WTC11 (cell line): ENCODE measurements around the gene CYP27B1. TPM values are rescaled to one million over a fixed set of nuclear protein-coding genes. Genes with fewer than 3 reads are reported as not detected.

Source experiments
- ATAC-seq: fragments of 200-7000 bp; cut with Tn5 transposase; 2 replicates; pipeline ENCODE4 v1.10.0; 2021; ENCODE audit warnings: mild to moderate bottlenecking, moderate library complexity
- CTCF ChIA-PET: fragments of 300-600 bp; sonication (Branson Sonifier 250); formaldehyde crosslinking; loops from one replicate; lab custom pipeline; 2021; ENCODE audit warnings: antibody characterized with exemption; lab: Charles Lee
- POLR2A ChIA-PET: fragments of 350-600 bp; sonication (Branson Sonifier 250); formaldehyde crosslinking; loops from one replicate; lab custom pipeline; 2021; ENCODE audit warnings: antibody characterized with exemption; lab: Charles Lee
- DNase-seq: peaks from one replicate; pipeline ENCODE4 v3.0.0; 2021; ENCODE audit warnings: low spot score
- H3K27ac Mint-ChIP-seq: 2 replicates; pipeline ENCODE4 v1.8.0; 2021; ENCODE audit warnings: mixed read lengths
- H3K27me3 Mint-ChIP-seq: 2 replicates; pipeline ENCODE4 v1.8.0; 2021; ENCODE audit warnings: low read depth, mild to moderate bottlenecking, moderate library complexity, mixed read lengths
- H3K36me3 Mint-ChIP-seq: 2 replicates; pipeline ENCODE4 v1.8.0; 2021; ENCODE audit warnings: mixed read lengths
- H3K4me1 Mint-ChIP-seq: 2 replicates; pipeline ENCODE4 v1.8.0; 2022; ENCODE audit warnings: mixed read lengths
- H3K4me3 Mint-ChIP-seq: 2 replicates; pipeline ENCODE4 v1.8.0; 2021; ENCODE audit warnings: mild to moderate bottlenecking, moderate library complexity, mixed read lengths
- H3K9me3 Mint-ChIP-seq: 2 replicates; pipeline ENCODE4 v1.8.0; 2021; ENCODE audit warnings: mixed read lengths
- CBFB ChIP-seq: sonication (generic); formaldehyde crosslinking; IDR thresholded peaks from 2 replicates; pipeline ENCODE4 v1.8.1; 2022; ENCODE audit warnings: mild to moderate bottlenecking, low read depth, missing genetic modification reagents
- EMX1 ChIP-seq: fragments of 250-450 bp; sonication (Bioruptor Pico); IDR thresholded peaks from 2 replicates; pipeline ENCODE4 v1.8.0; 2021; ENCODE audit warnings: mild to moderate bottlenecking
- JUN ChIP-seq: sonication (generic); formaldehyde crosslinking; IDR thresholded peaks from 2 replicates; pipeline ENCODE4 v1.8.0; 2023; ENCODE audit warnings: mild to moderate bottlenecking, missing genetic modification reagents
- KAT7 ChIP-seq: sonication (generic); formaldehyde crosslinking; IDR thresholded peaks from 2 replicates; pipeline ENCODE4 v1.8.1; 2023; ENCODE audit warnings: missing genetic modification reagents, mild to moderate bottlenecking, borderline replicate concordance
- NFATC4 ChIP-seq: fragments of 250-450 bp; sonication (Bioruptor Pico); IDR thresholded peaks from 2 replicates; pipeline ENCODE4 v1.9.0; 2021; ENCODE audit warnings: mild to moderate bottlenecking
- NFYB ChIP-seq: sonication (generic); formaldehyde crosslinking; conservative IDR thresholded peaks from 2 replicates; pipeline ENCODE4 v1.8.0; 2022; ENCODE audit warnings: low read depth, missing genetic modification reagents
- NR1H2 ChIP-seq: sonication (generic); formaldehyde crosslinking; IDR thresholded peaks from 2 replicates; pipeline ENCODE4 v1.9.0; 2021; ENCODE audit warnings: mild to moderate bottlenecking, moderate library complexity, missing genetic modification reagents
- OVOL2 ChIP-seq: fragments of 250-450 bp; sonication (Bioruptor Pico); IDR thresholded peaks from 2 replicates; pipeline ENCODE4 v1.9.0; 2021; ENCODE audit warnings: mild to moderate bottlenecking, borderline replicate concordance
- PRDM15 ChIP-seq: sonication (generic); formaldehyde crosslinking; IDR thresholded peaks from 2 replicates; pipeline ENCODE4 v1.8.0; 2022; ENCODE audit warnings: missing genetic modification reagents
- PREB ChIP-seq: sonication (generic); formaldehyde crosslinking; IDR thresholded peaks from 2 replicates; pipeline ENCODE4 v1.8.1; 2022; ENCODE audit warnings: mild to moderate bottlenecking, missing genetic modification reagents, moderate library complexity, borderline replicate concordance
- PRRX2 ChIP-seq: fragments of 250-450 bp; sonication (Bioruptor Pico); IDR thresholded peaks from 2 replicates; pipeline ENCODE4 v1.8.0; 2021; ENCODE audit warnings: mild to moderate bottlenecking
- SP1 ChIP-seq: sonication (generic); formaldehyde crosslinking; conservative IDR thresholded peaks from 2 replicates; pipeline ENCODE4 v1.8.1; 2022; ENCODE audit warnings: missing genetic modification reagents
- TCF7 ChIP-seq: sonication (generic); formaldehyde crosslinking; IDR thresholded peaks from 2 replicates; pipeline ENCODE4 v1.8.0; 2022; ENCODE audit warnings: mild to moderate bottlenecking, low read depth, missing genetic modification reagents, moderate library complexity
- TP53 ChIP-seq: sonication (generic); formaldehyde crosslinking; IDR thresholded peaks from 2 replicates; pipeline ENCODE4 v1.8.1; 2023; ENCODE audit warnings: mild to moderate bottlenecking, missing genetic modification reagents
- ZBTB21 ChIP-seq: sonication (generic); formaldehyde crosslinking; IDR thresholded peaks from 2 replicates; pipeline ENCODE4 v1.8.1; 2023; ENCODE audit warnings: mild to moderate bottlenecking, missing genetic modification reagents, borderline replicate concordance
- ZNF671 ChIP-seq: fragments of 250-450 bp; sonication (Bioruptor Pico); IDR thresholded peaks from 2 replicates; pipeline ENCODE4 v1.8.0; 2021; ENCODE audit warnings: mild to moderate bottlenecking
- total RNA-seq: library from RNA; stranded (reverse); gene quantifications from 3 replicates; pipeline ENCODE4 v1.2.3, GENCODE V29; 2021
- TF ChIP-seq, protein P1 (sequence below): sonication (generic); formaldehyde crosslinking; IDR thresholded peaks from 2 replicates; pipeline ENCODE4 v1.8.1; 2023; ENCODE audit warnings: mild to moderate bottlenecking, missing genetic modification reagents, moderate library complexity
- TF ChIP-seq, protein P2 (sequence below): fragments of 250-450 bp; sonication (Bioruptor Pico); IDR thresholded peaks from 2 replicates; pipeline ENCODE4 v1.9.0; 2021; ENCODE audit warnings: mild to moderate bottlenecking
- TF ChIP-seq, protein P3 (sequence below): sonication (generic); formaldehyde crosslinking; IDR thresholded peaks from 2 replicates; pipeline ENCODE4 v1.8.0; 2022; ENCODE audit warnings: mild to moderate bottlenecking, missing genetic modification reagents

CYP27B1 gene
- total RNA-seq, 1 experiment from 2014 or later, result 2.1 TPM

- peak within 1 kb of the TSS; percentile 75 for H3K4me3 Mint-ChIP-seq
- CTCF ChIA-PET, result interaction anchor here (1.0 to 6.6 kb wide), 6 partner anchors 9 to 155 kb away, joined by 3 to 146 read pairs (median 8); no protein-coding TSS in a partner anchor
- peaks cover 95% of the 10 kb centered on the region for H3K27me3 Mint-ChIP-seq
- peak; percentile 31 for ATAC-seq
- peak; percentile 70 for DNase-seq
- H3K36me3 Mint-ChIP-seq, result no peaks in the 10 kb centered on the region
- TF ChIP-seq OVOL2 (CRISPR knock-in tag), result no peak
- TF ChIP-seq, protein P1, sequence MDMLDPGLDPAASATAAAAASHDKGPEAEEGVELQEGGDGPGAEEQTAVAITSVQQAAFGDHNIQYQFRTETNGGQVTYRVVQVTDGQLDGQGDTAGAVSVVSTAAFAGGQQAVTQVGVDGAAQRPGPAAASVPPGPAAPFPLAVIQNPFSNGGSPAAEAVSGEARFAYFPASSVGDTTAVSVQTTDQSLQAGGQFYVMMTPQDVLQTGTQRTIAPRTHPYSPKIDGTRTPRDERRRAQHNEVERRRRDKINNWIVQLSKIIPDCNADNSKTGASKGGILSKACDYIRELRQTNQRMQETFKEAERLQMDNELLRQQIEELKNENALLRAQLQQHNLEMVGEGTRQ (CRISPR knock-in tag), result 0 out of 2 replicates have a peak, but pooled peaks have one; percentile 23
- TF ChIP-seq ZBTB21 (CRISPR knock-in tag), result peak; percentile 82; the same call in 1 of the 2 replicates
- TF ChIP-seq PREB (CRISPR knock-in tag), result no peak
- TF ChIP-seq CBFB, result no peak
- TF ChIP-seq PRDM15 (CRISPR knock-in tag), result peak; percentile 98
- no peak for TF ChIP-seq PRRX2 (CRISPR knock-in tag)
- no peak for TF ChIP-seq NFYB
- TF ChIP-seq EMX1 (CRISPR knock-in tag), result no peak
- TF ChIP-seq KAT7 (CRISPR knock-in tag), result no peak
- TF ChIP-seq, protein P2, sequence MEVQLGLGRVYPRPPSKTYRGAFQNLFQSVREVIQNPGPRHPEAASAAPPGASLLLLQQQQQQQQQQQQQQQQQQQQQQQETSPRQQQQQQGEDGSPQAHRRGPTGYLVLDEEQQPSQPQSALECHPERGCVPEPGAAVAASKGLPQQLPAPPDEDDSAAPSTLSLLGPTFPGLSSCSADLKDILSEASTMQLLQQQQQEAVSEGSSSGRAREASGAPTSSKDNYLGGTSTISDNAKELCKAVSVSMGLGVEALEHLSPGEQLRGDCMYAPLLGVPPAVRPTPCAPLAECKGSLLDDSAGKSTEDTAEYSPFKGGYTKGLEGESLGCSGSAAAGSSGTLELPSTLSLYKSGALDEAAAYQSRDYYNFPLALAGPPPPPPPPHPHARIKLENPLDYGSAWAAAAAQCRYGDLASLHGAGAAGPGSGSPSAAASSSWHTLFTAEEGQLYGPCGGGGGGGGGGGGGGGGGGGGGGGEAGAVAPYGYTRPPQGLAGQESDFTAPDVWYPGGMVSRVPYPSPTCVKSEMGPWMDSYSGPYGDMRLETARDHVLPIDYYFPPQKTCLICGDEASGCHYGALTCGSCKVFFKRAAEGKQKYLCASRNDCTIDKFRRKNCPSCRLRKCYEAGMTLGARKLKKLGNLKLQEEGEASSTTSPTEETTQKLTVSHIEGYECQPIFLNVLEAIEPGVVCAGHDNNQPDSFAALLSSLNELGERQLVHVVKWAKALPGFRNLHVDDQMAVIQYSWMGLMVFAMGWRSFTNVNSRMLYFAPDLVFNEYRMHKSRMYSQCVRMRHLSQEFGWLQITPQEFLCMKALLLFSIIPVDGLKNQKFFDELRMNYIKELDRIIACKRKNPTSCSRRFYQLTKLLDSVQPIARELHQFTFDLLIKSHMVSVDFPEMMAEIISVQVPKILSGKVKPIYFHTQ (CRISPR knock-in tag), result no peak
- peak; percentile 49; the same call in 1 of the 2 replicates for TF ChIP-seq SP1
- no peaks in the 10 kb centered on the region for H3K9me3 Mint-ChIP-seq
- POLR2A ChIA-PET, result interaction anchor here (0.6 kb wide), 1 partner anchor 194 kb away, joined by 4 read pairs; no protein-coding TSS in a partner anchor
- peaks cover 28% of the 10 kb centered on the region for H3K4me1 Mint-ChIP-seq
- no peak within 1 kb of the TSS for H3K27ac Mint-ChIP-seq
Observed at GRCh38 chr12:57738661-57739237, 28.1 kb downstream of the CYP27B1 start, which contains the start of gene AGAP2. AGAP2 (minus strand) TSS chr12:57738742; CDS start chr12:57738246, 496 bp downstream.

DNA sequence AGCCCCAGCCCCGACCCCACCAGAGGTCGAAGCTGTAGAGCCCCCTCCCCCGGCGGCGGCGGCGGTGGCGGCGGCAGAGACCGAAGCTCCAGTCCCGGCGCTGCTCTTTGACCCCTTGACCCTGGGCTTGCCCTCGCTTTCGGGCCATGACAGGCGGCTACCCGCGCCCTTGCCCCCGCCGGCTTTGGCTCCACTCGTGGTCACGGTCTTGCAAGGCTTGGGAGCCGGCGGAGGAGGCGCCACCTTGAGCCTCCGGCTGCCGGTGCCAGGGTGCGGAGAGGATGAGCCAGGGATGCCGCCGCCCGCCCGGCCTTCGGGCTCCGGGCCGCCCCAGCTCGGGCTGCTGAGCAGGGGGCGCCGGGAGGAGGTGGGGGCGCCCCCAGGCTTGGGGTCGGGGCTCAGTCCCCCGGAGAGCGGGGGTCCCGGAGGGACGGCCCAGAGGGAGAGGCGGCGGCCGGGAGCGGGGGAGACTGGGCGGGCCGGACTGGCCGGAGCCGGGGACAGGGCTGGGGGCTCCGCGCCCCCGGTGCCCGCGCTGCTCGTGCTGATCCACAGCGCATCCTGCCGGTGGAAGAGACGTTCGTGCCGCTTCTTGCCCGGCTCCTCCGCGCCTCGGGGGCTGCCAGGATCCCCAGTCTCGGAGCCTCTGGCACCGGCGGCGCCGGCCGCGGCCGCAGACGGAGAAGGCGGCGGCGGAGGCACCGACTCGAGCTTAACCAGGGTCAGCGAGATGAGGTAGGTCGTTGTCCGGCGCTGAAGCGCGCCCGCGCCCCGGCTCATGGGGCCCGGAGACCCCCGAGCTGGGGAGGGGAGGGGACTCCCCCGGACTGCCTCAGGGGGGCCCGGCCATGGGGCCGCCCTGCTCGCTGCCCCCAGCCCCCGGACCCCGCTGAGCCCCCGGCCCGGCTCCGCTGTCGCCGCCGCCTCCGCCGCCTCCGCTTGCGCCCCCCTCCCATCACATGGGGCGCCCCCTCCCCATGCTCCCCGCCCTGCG is 29.1 kb downstream of the CYP27B1 start:
- CTCF ChIA-PET, result interaction anchor here (0.5 to 6.6 kb wide), 16 partner anchors 8 to 495 kb away, joined by 3 to 146 read pairs (median 6); partner anchors contain the start of genes B4GALNT1 and OS9
- Mint-ChIP-seq H3K27ac (no peak overlapping the region), H3K4me1 (peaks cover 28% of the 10 kb centered on the region)
- peak; percentile 54 for DNase-seq
- TF ChIP-seq NFATC4 (CRISPR knock-in tag) (no peak), TCF7 (CRISPR knock-in tag) (no peak), ZBTB21 (CRISPR knock-in tag) (no peak), TP53 (CRISPR knock-in tag) (no peak), ZNF671 (no peak), NR1H2 (CRISPR knock-in tag) (no peak), JUN (CRISPR knock-in tag) (no peak)
- TF ChIP-seq, protein P3, sequence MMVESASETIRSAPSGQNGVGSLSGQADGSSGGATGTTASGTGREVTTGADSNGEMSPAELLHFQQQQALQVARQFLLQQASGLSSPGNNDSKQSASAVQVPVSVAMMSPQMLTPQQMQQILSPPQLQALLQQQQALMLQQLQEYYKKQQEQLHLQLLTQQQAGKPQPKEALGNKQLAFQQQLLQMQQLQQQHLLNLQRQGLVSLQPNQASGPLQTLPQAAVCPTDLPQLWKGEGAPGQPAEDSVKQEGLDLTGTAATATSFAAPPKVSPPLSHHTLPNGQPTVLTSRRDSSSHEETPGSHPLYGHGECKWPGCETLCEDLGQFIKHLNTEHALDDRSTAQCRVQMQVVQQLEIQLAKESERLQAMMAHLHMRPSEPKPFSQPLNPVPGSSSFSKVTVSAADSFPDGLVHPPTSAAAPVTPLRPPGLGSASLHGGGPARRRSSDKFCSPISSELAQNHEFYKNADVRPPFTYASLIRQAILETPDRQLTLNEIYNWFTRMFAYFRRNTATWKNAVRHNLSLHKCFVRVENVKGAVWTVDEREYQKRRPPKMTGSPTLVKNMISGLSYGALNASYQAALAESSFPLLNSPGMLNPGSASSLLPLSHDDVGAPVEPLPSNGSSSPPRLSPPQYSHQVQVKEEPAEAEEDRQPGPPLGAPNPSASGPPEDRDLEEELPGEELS (CRISPR knock-in tag), result no peak
- TF ChIP-seq, all 79 proteins: peak for 0
- Mint-ChIP-seq H3K36me3 (no peaks in the 10 kb centered on the region), H3K9me3 (no peaks in the 10 kb centered on the region), H3K4me3 (peak overlapping the region; percentile 75; the same call in 1 of the 2 replicates), H3K27me3 (peaks cover 95% of the 10 kb centered on the region)
- POLR2A ChIA-PET, result interaction anchor here (0.9 to 1.7 kb wide), 4 partner anchors 11 to 34 kb away, joined by 3 to 6 read pairs (median 4); partner anchors contain the start of genes CDK4, EEF1AKMT3 and METTL1
- ATAC-seq, result peak; percentile 2; the same call in 1 of the 2 replicates
